NCI-H1694 treated with DMSO at 0.1 percent for 48 hours (cell line): ENCODE measurements around the gene TSPAN4.

Experiments used
- DNase-seq: peaks from one replicate; lab custom pipeline; 2025; lab: John Stamatoyannopoulos, UW

Gene TSPAN4

GRCh38 chr11:889257-889656 lies 46.6 kb downstream of the TSPAN4 start:
- peak; percentile 78 for DNase-seq

DNA sequence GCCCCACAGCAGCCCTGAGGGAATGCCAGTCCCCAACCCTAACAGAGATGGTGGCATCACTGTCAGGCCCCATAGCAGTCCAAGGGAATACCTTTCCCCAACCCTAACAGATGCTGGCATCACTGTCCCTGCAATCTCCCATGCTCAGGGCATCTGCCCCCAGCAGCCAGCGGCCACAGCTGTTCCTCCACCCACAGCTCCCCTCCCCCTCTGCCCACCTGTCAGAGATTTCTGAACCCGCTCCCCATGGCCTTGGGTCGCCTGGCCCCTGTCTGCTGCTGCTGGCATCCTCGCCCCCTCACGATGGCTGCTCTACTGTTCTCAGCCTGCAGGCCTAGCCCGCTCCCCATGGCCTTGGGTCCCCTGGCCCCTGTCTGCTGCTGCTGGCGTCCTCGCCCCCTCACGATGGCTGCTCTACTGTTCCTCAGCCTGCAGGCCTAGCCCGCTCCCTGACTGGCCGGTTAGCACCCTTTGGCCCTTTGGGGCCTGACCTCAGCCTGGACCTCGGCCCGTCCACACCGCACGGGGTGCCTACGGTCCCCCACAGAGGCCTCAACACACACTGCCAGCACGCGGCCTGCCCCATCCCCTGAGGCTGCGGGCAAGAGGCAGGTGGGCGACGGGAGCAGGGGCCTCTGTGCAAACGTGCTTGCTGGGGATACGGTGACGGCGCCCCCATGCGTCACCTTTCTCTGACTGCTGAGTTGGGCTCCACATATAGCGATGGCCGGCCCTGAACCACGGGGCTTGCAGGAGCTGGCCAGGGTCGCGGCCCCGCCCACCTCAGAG lies 47.2 kb downstream of the TSPAN4 start:
- DNase-seq = no peak

DNA sequence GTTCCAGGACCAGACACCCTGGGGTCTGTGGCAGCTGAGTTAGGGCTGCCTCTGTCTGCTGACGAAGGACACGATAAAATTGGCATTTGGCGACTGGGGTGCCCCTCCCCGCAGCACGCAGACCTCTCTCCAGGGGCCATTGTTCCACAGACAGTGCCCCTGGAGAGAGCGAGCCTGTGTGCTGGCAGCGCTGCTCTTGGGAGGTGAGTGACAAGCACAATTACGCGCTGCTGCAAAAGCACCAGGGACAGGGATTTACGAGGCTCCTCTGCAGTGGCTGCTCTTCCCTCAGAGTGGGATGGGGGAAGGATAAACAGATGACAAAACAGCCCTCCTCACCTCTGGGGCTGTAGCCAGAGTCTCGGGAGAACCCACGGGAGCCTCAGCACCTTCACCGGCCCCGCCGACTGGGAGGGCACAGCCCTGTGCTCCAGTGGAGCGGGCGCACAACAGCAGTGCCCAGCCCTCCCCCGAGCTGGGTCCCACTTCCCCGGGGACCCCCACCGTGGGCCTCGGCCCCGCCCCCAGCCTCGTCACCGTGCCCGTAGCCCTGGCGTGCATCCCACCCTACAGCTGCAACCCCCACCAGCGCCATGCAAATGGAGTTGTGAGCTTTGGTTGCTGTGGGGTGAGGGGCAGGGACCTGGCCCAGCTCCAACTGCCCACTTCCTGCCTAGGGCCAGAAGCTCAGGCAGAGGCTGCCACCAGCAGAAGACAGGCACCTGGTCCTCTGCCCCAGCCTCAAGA lies 48.3 kb downstream of the TSPAN4 start:
- peak; percentile 41 for DNase-seq

DNA sequence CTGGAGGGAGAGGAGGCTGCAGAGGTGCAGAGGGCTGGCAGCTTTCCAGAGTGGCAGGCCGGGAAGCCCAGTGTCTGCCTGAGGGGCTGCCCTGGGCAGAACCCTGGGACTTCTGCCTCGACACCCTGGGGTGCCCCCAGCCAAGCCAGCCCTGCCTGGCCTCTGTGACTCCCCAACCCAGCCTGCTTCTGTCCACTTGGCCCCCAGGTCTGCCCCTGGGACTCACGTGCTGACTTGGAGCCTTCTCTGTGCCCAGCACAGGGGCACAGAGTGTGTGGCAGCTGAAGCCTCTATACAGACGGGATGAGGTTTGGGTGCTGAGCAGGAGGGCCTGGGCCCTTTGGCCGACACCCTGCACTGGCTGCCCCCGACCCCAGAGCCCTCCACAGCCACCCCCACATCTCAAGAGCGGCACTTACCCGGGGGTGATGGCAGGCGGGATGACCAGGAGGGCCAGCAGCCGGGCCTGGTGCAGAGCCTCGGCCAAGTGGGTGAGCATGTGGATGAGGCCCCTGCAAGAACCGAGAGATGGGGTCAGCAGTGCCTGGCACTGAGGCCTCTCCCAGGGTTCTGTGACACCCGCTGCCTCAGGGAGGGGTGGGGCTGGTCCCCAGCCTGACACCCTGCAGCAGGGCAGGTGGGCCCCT lies 50.5 kb downstream of the TSPAN4 start:
- no peak for DNase-seq

GRCh38 chr11:894575-895201 lies 52.0 kb downstream of the TSPAN4 start:
- no peak for DNase-seq

DNA sequence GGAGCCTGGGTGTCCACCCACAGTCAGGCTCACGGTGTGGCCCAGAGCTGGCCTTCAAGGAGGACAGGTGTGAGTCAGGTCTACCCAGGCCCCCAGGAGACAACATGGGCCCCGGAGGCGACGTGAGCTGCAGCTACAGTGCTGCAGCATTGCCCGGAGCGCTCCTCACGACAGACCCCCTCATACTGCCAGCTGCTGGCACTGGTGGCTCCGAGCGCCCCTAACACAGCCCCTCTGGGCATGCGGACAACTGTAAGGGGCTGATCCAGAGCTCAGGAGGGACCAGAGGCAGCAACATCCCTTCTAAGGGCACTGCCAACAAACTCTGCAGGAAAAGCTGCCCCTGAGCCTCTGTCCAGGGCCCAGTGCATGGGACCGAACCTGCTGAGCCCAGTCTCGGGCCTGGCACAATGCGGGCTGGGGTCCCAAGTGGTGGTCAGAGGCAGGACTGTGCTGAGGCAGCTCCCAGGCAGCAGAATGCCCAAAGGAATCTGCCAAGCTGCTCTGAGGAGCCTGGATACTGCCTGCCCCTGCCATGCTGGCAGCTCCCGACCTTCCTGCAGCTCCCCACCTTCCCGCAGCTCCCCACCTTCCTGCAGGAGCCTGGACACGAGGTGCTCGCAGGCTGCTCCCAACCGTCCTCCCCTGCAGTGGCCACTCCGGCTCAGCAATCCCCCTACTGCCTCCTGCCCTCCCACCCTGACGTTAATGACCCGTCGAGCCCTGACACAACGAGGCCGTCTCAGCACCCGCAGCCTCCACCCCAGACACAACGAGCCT lies 52.9 kb downstream of the TSPAN4 start:
- DNase-seq = no peak

DNA sequence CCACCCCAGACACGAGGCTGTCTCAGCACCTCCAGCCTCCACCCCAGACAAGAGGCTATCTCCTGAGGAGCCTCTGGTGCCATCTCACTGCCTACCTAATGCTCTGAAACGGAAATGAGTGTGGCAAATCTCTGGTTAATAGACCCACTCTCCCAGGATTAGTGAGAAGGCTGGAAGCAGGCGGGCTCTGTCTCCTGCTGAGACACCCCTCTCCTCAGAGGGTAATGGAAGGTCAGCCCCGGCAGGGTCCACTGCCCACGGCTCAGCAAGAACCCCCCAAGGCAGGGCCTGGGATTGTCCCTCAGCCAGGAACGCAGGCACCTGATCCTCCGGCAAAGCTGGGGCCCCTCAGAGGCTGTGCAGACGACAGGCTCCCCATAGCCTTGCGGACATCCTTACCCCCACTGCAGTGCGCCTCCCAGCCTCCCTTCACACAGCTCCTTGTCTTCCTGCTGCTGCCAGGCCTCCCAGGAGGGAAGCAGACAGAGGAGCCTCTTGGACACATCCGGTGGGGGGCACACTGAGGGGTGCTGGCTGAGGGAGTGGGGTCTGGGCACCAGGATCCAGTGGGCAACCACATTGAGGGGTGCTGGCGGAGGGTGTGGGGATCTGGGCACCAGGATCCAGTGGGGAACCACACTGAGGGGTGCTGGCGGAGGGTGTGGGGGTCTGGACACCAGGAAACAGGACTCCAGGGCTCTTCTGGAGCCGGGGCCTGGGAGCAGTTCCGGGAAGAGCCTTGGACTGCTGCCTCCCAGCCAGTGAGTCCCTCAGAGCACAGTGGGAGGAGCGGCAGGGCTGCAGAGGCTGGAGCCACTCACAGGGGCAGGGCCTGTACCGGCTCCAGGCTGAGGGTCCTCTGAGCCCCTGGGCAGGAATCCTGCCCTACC lies 54.8 kb downstream of the TSPAN4 start:
- no peak for DNase-seq

- DNase-seq = peak; percentile 5
These were observed 55.5 kb downstream of the TSPAN4 start for GRCh38 chr11:898143-898511.

- DNase-seq = no peak
These were observed 56.0 kb downstream of the TSPAN4 start for GRCh38 chr11:898540-899190.

- no peak for DNase-seq
These were observed 57.1 kb downstream of the TSPAN4 start for GRCh38 chr11:899724-900123.

DNA sequence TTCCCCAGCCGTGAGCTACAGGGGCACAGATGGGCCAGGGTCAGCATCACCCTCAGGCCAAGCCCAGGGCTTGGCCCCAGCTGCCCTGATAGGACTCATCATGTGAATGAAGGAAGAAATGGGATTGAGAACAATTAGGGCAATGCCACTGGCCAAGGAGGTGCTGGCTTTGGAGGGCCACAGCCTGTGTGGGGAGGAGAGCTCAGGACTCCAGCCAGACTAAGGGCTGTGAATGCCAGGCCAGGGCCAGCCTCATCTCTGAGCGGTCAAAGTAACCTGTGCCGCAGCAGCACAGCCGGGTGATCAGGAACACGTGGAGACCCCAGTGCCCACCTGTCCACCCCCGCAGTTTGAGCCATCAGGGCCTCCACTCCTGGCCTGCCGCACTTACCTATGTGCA lies 57.9 kb downstream of the TSPAN4 start:
- DNase-seq = no peak

GRCh38 chr11:901452-902061 lies 58.9 kb downstream of the TSPAN4 start:
- DNase-seq = no peak

DNA sequence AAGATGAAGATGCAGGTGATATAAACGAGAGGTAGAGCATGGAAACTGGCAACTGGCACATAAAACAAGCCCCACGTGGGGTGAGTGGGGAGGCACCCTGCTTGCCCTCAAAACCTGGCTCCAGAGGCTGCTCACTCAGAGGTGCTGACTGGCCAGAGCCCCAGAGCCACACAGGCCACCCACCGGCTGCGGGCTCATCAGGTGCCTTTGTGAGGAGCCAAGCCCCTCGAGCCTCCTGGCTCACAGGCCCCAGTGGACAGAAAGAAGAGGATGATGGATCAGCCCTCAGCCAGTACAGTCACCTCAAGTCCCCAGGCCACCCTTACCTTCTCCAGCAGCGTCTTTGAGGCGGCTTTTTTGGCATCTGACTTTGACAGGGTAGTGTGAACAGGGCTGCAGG lies 61.7 kb downstream of the TSPAN4 start:
- DNase-seq = no peak

- no peak for DNase-seq
These were observed 63.3 kb downstream of the TSPAN4 start for GRCh38 chr11:905952-906351.

GRCh38 chr11:907668-908067 lies 65.0 kb downstream of the TSPAN4 start:
- no peak for DNase-seq

- DNase-seq = no peak
These were observed 65.6 kb downstream of the TSPAN4 start for GRCh38 chr11:908273-908672.

DNA sequence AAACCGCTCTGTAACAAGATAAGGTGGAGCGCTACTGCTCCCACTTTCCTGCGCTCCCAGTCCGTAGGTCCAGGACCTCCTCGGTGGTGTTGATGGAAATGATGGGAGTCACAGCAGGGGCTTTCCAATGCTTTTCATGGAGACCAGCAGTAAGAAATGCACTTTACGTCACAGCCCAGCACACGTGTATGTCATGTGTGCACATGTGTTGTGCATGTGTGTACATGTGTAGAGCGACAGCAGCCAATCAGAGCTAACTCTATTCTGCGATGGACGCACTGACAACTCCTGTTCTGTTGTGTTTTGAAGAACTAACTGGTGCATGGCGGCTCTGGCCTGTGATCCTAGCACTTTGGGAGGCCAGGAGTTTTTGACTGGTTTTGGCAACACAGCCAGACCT lies 66.8 kb downstream of the TSPAN4 start:
- no peak for DNase-seq

DNA sequence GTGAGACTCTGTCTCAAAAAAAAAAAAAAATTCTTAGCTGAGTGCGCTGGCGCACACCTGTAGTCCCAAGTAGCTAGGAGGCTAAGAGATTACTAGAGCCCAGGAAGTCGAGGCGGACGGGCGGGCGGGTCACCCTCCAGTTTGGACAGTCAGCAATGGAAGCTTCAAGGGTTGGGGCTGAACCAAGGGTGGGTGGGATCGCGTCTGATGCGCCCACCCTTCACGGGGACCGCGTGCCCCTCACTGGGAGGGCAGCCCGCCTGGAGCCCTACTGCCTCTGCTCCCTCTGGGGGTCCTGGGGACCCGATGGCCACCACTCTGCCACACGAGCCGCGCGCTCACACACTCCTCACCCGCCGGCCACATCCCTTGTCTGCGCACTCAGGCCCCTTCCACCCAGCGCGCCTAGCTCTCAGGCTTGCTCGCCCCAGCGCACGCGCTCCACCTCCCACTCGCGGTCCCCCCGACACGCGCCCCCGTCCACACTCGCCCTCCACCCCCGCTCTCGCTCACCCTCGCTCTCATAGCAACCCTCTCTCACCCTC lies 67.5 kb downstream of the TSPAN4 start:
- DNase-seq = no peak

DNA sequence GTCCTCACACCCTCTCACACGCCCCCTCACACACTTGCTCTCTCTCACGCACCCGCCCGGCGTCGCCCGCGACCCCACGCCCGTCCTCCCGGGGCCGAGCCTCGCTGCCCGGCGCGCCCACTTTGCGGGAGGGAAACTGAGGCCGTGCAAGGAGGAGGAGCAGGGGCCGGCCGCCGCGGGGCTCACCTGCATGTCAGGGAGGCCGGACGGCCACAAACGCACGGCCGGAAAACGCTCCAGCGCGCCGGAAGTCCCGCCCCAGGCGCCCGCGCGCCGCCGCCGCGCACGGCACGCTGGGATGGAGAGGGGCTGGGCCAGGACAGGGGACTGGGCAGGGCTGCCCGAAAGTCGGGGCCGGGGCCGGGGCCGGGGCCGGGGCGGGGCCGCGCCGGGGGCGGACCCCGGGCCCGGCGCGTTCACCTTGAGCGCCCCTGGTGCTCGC lies 68.0 kb downstream of the TSPAN4 start, which contains the start of gene CHID1:
Gene CHID1, minus strand, starts transcription at position 222 of the 442 bp plus-strand sequence. CDS start 5,994 bp downstream, outside the sequence.
- peak; percentile 45 for DNase-seq
